Keratinocyte (primary cell): ENCODE results near the gene SF3A2. TPM values are rescaled to one million over a fixed set of nuclear protein-coding genes. Genes with fewer than 3 reads are reported as not detected.

ENCODE experiments used
- DNase-seq: peaks from one replicate; pipeline ENCODE4 v3.0.0-alpha.2; 2011; ENCODE audit warnings: low read depth, missing footprints, low spot score
- FAIRE-seq: peaks from 2 replicates; lab custom pipeline; 2011; peaks lifted over from hg19 to GRCh38; lab: Jason Lieb, UNC
- H2AFZ ChIP-seq: 2 replicates; pipeline ENCODE4 v1.6.0; 2012; ENCODE audit warnings: low read length, control low read depth, inconsistent platforms; ENCODE audit not compliant: control insufficient read depth
- H3K27ac ChIP-seq: 2 replicates; pipeline ENCODE4 v1.5.1; 2011; ENCODE audit warnings: low read length; ENCODE audit not compliant: control insufficient read depth, insufficient read depth
- H3K27me3 ChIP-seq: 3 replicates; pipeline ENCODE4 v1.6.0; 2011; ENCODE audit warnings: low read length; ENCODE audit not compliant: control insufficient read depth, insufficient read depth; ENCODE audit errors: extremely low read depth
- H3K36me3 ChIP-seq, 2 experiments: 2 replicates in 1 of 2; 3 replicates in 1 of 2; pipeline ENCODE4 v1.5.1; 2011; ENCODE audit warnings: low read length in 2 of 2, mild to moderate bottlenecking in 1 of 2; ENCODE audit not compliant: control insufficient read depth in 2 of 2, insufficient read depth in 2 of 2; ENCODE audit errors: extremely low read depth in 1 of 2
- H3K4me1 ChIP-seq: 3 replicates; pipeline ENCODE4 v1.5.1; 2011; ENCODE audit warnings: low read length; ENCODE audit not compliant: control insufficient read depth, insufficient read depth; ENCODE audit errors: extremely low read depth
- H3K4me2 ChIP-seq: 3 replicates; pipeline ENCODE4 v1.6.0; 2011; ENCODE audit warnings: low read depth, low read length; ENCODE audit not compliant: control insufficient read depth, insufficient read depth; ENCODE audit errors: extremely low read depth
- H3K4me3 ChIP-seq, 3 experiments: fragments of 200-600 bp in 1 of 3; sonication (generic) in 1 of 3; 2 replicates in 2 of 3; 3 replicates in 1 of 3; pipeline ENCODE4 v1.5.1; 2011 to 2016; ENCODE audit warnings: low read length in 3 of 3, mild to moderate bottlenecking in 3 of 3, control low read depth in 2 of 3, inconsistent platforms in 1 of 3, low read depth in 1 of 3, mixed read lengths in 1 of 3, mixed run types in 1 of 3, moderate library complexity in 1 of 3; ENCODE audit not compliant: control insufficient read depth in 2 of 3, insufficient read depth in 2 of 3; ENCODE audit errors: extremely low read depth in 1 of 3
- H3K79me2 ChIP-seq: 2 replicates; pipeline ENCODE4 v1.6.0; 2012; ENCODE audit warnings: low read length; ENCODE audit not compliant: control insufficient read depth, insufficient read depth
- H3K9ac ChIP-seq: 3 replicates; pipeline ENCODE4 v1.6.0; 2011; ENCODE audit warnings: low read length; ENCODE audit not compliant: control insufficient read depth, insufficient read depth; ENCODE audit errors: extremely low read depth
- H3K9me1 ChIP-seq: 3 replicates; pipeline ENCODE4 v1.6.0; 2011; ENCODE audit warnings: low read length; ENCODE audit not compliant: control insufficient read depth, insufficient read depth; ENCODE audit errors: extremely low read depth
- H3K9me3 ChIP-seq: 2 replicates; pipeline ENCODE4 v1.5.1; 2012; ENCODE audit warnings: low read depth, low read length; ENCODE audit not compliant: control insufficient read depth
- H4K20me1 ChIP-seq: 3 replicates; pipeline ENCODE4 v1.6.0; 2011; ENCODE audit warnings: low read length; ENCODE audit not compliant: control insufficient read depth, insufficient read depth; ENCODE audit errors: extremely low read depth
- CTCF ChIP-seq, 3 experiments: IDR thresholded peaks in 1 of 3; conservative IDR thresholded peaks in 1 of 3; optimal IDR thresholded peaks in 1 of 3; 2 replicates in 2 of 3; 3 replicates in 1 of 3; pipeline versions ENCODE3 to v1.5.1; 2011; ENCODE audit warnings: low read length in 3 of 3, mild to moderate bottlenecking in 3 of 3, moderate library complexity in 2 of 3, control low read depth in 1 of 3, inconsistent platforms in 1 of 3; ENCODE audit not compliant: insufficient read depth in 2 of 3; ENCODE audit errors: extremely low read depth in 1 of 3
- EZH2 ChIP-seq: IDR thresholded peaks from one replicate; pipeline ENCODE4 v1.6.1; 2012; ENCODE audit warnings: inconsistent platforms, mild to moderate bottlenecking, low read length, moderate library complexity
- dilution Hi-C: fragments of 300-500 bp; cut with MboI; formaldehyde crosslinking; loops from one replicate; pipeline ENCODE4 v1.7.0; 2020; ENCODE audit warnings: low sequenced_read_pairs; ENCODE audit not compliant: extremely low pct_ligation_motif_present
- polyA plus RNA-seq, 5 experiments: library from polyadenylated mRNA; depleted of rRNA in 3 of 5; stranded (reverse) in 3 of 5; stranded (forward) in 1 of 5; unstranded in 1 of 5; fragments of >200 nt; gene quantifications; 1 replicate in 1 of 5; 2 replicates in 3 of 5; 3 replicates in 1 of 5; pipeline versions ENCODE4 v1.2.1 to v1.2.3, GENCODE V29; 2011 to 2012; ENCODE audit warnings: missing spikeins in 2 of 5, low read depth in 1 of 5, low replicate concordance in 1 of 5

The SF3A2 gene
- polyA plus RNA-seq, 1 donor (not counting 4 experiments of a cell fraction or from before 2014, with no cell fraction given): 4.7 TPM

DNA sequence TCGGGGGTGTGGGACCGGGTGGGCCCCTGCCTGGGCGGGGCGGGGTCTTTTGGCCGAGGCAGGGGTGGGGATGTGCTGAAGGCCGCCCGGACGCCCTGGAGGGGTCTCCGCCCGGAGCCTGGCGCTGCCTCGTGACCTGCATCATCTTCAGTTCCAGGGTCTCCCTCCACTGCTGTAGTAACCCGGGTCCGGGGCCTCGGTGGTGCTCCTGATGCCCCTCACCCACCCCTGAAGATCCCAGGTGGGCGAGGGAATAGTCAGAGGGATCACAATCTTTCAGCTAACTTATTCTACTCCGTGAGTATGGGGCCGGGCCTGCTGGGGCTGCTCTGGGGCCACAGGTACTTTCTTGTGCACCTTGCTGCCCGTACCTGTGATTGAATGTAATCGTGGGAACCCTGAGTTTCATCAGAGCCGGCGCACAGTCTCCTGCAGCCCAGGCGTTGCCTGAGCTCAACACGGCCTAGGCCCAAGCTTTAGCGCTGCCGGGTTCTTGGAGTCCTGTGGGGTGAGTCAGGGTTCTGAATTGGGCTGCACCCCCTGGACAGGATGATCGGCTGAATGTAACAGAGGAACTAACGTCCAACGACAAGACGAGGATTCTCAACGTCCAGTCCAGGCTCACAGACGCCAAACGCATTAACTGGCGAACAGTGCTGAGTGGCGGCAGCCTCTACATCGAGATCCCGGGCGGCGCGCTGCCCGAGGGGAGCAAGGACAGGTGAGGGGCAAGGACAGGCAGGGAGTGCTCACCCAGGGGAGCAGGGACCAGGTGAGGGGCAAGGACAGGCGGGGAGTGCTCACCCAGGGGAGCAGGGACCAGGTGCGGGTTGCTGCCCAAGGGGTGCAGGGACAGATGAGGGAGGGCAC is 34.8 kb downstream of the SF3A2 start:
- H3K27ac ChIP-seq: peak overlapping the region; percentile 75

DNA sequence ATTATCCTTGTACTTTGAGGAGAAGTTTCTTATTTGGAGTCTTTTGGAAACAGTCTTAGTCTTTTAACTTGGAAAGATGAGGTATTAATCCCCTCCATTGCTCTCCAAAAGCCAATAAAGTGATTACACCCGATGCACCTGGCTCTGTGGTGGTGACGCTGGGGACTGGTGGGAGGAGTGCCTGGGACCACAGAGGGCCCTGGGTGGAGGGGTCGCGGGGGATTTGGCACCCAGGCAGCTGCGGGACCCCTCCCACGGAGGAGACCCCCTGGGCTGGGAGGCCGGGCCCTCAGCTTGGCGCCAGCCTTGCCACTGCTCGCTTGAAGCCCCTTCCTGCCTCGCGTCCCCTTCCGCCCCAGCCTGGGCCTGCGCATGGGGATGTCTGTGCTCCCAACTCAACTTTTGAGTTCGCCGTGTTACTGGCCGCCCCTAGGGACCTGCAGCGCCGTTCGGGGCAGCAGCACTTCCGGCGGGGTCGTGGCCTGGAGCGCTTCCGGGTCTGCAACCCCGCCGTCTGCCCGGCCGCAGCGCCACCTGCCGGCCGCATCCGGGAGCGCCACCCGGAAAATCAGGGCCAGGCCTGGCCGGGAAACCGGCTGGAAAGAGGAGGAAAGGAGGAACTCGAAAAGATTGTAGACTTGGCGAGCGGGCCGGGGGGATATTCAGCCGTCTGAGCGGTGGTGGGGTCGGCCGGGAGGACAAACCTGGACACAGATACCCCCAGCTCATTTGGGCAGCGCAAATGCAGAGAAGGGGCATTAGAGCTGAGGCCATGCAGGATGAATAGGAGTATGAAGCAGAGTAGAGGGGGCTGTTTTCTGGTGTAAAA is 36.9 kb downstream of the SF3A2 start:
- peak overlapping the region; percentile 41 for H3K9ac ChIP-seq
- no peak overlapping the region for H2AFZ ChIP-seq
- H4K20me1 ChIP-seq: peaks cover 33% of the 10 kb centered on the region
- FAIRE-seq (peak; percentile 69), DNase-seq (no peak)
- dilution Hi-C loops: no loop called here
- no peaks in the 10 kb centered on the region for H3K27me3 ChIP-seq
- TF ChIP-seq CTCF (optimal IDR thresholded peaks at IDR 0.05 in 1 of 3, IDR thresholded peaks at IDR 0.05 in 1 of 3, conservative IDR thresholded peaks at IDR 0.05 in 1 of 3; ENCODE audit: extremely low read depth in 1 of 3, insufficient read depth in 2 of 3, low read length in 3 of 3): peak; percentile 78 to 91 (median 80)
- TF ChIP-seq EZH2: no peak
- H3K27ac ChIP-seq: no peak overlapping the region
- no peaks in the 10 kb centered on the region for H3K9me1 ChIP-seq
- H3K36me3 ChIP-seq: peaks cover 13 to 16% of the 10 kb centered on the region in 2 experiments
- H3K79me2 ChIP-seq: peaks cover 44% of the 10 kb centered on the region
- H3K4me1 ChIP-seq: peaks cover 17% of the 10 kb centered on the region
- no peak overlapping the region for H3K4me3 ChIP-seq
- peak overlapping the region; percentile 62 for H3K4me2 ChIP-seq
- H3K9me3 ChIP-seq: no peaks in the 10 kb centered on the region

More for the DNA sequence above, 34.8 kb downstream of the SF3A2 start:
- peaks cover 18% of the 10 kb centered on the region for H3K4me1 ChIP-seq
- H2AFZ ChIP-seq: no peak overlapping the region
- H3K4me3 ChIP-seq: peak overlapping the region; percentile 65 to 99 (median 76)
- peak overlapping the region; percentile 92 for H3K4me2 ChIP-seq
- TF ChIP-seq CTCF (optimal IDR thresholded peaks at IDR 0.05 in 1 of 3, IDR thresholded peaks at IDR 0.05 in 1 of 3, conservative IDR thresholded peaks at IDR 0.05 in 1 of 3; ENCODE audit: extremely low read depth in 1 of 3, insufficient read depth in 2 of 3, low read length in 3 of 3) (no peak), EZH2 (no peak)
- H3K27me3 ChIP-seq: no peaks in the 10 kb centered on the region
- no peaks in the 10 kb centered on the region for H3K9me3 ChIP-seq
- peaks cover 33% of the 10 kb centered on the region for H4K20me1 ChIP-seq
- H3K9ac ChIP-seq: peak overlapping the region; percentile 93
- dilution Hi-C loops: no loop called here
- peak; percentile 56 for FAIRE-seq
- H3K9me1 ChIP-seq: no peaks in the 10 kb centered on the region
- H3K36me3 ChIP-seq: peaks cover 11 to 16% of the 10 kb centered on the region in 2 experiments
- DNase-seq: no peak
- peaks cover 44% of the 10 kb centered on the region for H3K79me2 ChIP-seq
